ENCODE data around the gene RAB5IF. TPM values are rescaled to one million over a fixed set of nuclear protein-coding genes. Genes with fewer than 3 reads are reported as not detected.

The RAB5IF gene
- total and polyA plus RNA-seq, 9 donors = 29.6 to 61.0 (median 40.9) TPM

DNA sequence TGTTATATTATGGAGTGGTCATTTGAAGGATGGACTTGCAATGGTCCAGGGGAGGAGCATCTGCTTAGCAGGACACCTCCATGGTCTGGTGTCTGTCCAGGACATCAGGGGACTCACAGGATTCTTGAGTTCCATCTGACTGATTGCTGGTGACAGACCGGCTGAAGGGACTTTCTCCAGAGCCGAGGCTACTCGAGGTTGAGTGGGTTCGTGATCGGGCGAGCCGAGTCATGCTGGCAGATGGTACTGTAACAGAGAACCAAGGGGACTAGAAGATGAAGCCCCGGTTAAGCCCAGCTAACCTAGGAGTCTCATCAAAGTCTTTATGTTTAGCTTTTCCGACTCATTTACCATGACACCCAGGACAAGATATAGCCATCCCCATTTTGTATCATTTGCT, 47.9 kb downstream of the RAB5IF start:
- intact Hi-C loops (cut with DNase I) = no loop called here
- Histone ChIP-seq H3K4me1 (ENCODE audit: insufficient read depth) (no peaks in the 10 kb centered on the region), H3K27ac (no peak overlapping the region), H3K36me3 (no peaks in the 10 kb centered on the region), H3K4me3 (no peak overlapping the region), H3K27me3 (no peaks in the 10 kb centered on the region), H3K9me3 (no peaks in the 10 kb centered on the region)
- TF ChIP-seq EP300 (IDR thresholded peaks at IDR 0.05) (no peak), POLR2A (IDR thresholded peaks at IDR 0.05) (no peak)
- WGBS, 3 donors = 89 to 93% (median 90%) methylated on average over 9 of the region's 9 CpGs
- DNase-seq = no peak

DNA sequence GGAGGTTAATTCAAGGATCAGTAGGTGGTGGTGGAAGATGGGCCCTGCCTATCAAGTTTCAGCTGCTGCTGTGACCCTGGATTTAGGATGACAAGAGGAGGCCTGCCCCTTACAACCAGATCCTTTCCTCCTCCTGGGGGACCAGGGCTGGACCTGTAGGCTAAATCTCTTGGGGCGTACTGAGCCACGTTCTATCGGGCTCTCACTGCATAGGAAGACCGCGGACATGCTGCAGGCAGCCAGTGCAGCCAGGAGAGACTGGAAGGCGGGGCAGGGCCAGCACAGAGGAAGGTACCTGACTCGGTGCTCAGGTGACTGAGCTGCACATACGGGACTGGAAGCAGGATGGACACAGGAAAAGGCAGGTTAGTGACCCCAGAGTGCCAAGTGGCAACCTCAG, 48.9 kb downstream of the RAB5IF start:
- H3K4me3 ChIP-seq = no peak overlapping the region
- H3K27me3 ChIP-seq = no peaks in the 10 kb centered on the region
- H3K27ac ChIP-seq = no peak overlapping the region
- H3K4me1 ChIP-seq (ENCODE audit: insufficient read depth) = no peaks in the 10 kb centered on the region
- DNase-seq = no peak
- TF ChIP-seq EP300 (IDR thresholded peaks at IDR 0.05) (no peak), POLR2A (IDR thresholded peaks at IDR 0.05) (no peak)
- TF ChIP-seq, protein P1, sequence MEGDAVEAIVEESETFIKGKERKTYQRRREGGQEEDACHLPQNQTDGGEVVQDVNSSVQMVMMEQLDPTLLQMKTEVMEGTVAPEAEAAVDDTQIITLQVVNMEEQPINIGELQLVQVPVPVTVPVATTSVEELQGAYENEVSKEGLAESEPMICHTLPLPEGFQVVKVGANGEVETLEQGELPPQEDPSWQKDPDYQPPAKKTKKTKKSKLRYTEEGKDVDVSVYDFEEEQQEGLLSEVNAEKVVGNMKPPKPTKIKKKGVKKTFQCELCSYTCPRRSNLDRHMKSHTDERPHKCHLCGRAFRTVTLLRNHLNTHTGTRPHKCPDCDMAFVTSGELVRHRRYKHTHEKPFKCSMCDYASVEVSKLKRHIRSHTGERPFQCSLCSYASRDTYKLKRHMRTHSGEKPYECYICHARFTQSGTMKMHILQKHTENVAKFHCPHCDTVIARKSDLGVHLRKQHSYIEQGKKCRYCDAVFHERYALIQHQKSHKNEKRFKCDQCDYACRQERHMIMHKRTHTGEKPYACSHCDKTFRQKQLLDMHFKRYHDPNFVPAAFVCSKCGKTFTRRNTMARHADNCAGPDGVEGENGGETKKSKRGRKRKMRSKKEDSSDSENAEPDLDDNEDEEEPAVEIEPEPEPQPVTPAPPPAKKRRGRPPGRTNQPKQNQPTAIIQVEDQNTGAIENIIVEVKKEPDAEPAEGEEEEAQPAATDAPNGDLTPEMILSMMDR (IDR thresholded peaks at IDR 0.05) = no peak
- no peaks in the 10 kb centered on the region for H3K9me3 ChIP-seq
- intact Hi-C loops (cut with DNase I) = no loop called here
- no peaks in the 10 kb centered on the region for H3K36me3 ChIP-seq
- WGBS, 3 donors = 95 to 97% (median 95%) methylated on average over 8 of the region's 8 CpGs

DNA sequence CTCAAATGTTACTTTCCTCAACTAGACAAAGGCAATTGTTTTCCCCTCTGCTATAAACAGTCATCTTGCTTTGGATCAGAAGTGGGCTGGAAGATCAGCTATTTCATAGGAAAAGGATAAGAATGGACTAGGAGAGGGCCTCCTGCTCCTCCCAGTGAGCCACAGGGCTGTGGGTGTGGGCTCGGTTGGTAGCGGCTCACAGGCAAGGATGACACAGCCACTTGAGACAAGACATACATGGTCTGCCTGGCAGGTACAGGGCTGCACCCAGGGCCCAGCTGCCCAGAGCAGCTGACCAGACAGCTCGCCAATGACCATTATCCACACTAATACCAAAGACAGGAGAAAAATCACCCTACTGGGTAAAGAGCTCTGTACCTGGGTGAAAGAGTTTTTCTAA, 49.4 kb downstream of the RAB5IF start:
- intact Hi-C loops (cut with DNase I) = no loop called here

DNA sequence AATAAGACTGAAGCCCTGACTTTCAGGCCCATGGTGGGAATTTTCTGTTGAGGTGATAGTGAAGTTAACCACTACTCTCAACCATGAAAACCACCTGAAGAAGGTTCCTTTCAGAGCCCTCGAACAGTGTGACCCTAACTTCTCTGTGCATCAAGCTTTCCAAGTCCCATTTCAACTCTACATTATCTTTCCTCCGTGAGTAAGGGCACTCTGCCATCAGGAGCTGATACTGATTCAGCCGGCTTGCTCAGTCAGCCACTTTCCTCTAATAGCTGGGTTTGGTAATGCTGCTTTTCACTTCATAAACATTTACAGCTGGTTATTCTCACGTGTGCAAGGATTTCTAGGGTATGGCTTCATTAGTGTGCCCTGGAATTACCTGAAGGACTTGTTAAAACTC, 51.2 kb downstream of the RAB5IF start:
- TF ChIP-seq, protein P1 (IDR thresholded peaks at IDR 0.05) = no peak
- TF ChIP-seq EP300 (IDR thresholded peaks at IDR 0.05) (no peak), POLR2A (IDR thresholded peaks at IDR 0.05) (no peak)
- no peak overlapping the region for H3K27ac ChIP-seq
- WGBS, 3 donors = 35 to 54% (median 44%) methylated on average over 4 of the region's 4 CpGs

More for the DNA sequence above, 49.4 kb downstream of the RAB5IF start:
- DNase-seq = no peak
- TF ChIP-seq POLR2A (IDR thresholded peaks at IDR 0.05) = no peak
- TF ChIP-seq, protein P1 (IDR thresholded peaks at IDR 0.05) = no peak
- TF ChIP-seq EP300 (IDR thresholded peaks at IDR 0.05) = no peak
- H3K9me3 ChIP-seq = no peaks in the 10 kb centered on the region
- no peaks in the 10 kb centered on the region for H3K4me1 ChIP-seq (ENCODE audit: insufficient read depth)
- no peaks in the 10 kb centered on the region for H3K36me3 ChIP-seq
- H3K4me3 ChIP-seq = no peak overlapping the region
- no peaks in the 10 kb centered on the region for H3K27me3 ChIP-seq
- no peak overlapping the region for H3K27ac ChIP-seq
- WGBS, 3 donors = 92 to 98% (median 96%) methylated on average over 3 of the region's 3 CpGs

DNA sequence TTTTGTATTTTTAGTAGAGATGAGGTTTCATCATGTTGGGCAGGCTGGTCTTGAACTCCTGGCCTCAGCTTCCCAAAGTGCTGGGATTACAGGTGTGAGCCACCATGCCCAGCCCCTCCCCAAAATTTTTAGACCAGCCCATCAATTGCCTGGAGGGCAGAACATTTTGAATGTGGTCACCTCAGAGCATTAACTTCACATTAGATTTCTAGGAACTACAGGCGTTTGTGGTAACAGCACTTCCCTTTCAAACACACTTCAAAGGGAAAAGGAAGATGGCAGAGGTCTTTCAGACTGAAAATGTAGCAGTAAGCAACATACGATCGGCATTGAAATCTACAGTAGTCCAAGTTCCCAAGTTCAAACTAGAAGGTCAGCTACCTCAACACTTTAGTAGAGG, 52.7 kb downstream of the RAB5IF start:
- H3K9me3 ChIP-seq = no peaks in the 10 kb centered on the region
- no peaks in the 10 kb centered on the region for H3K27me3 ChIP-seq
- H3K27ac ChIP-seq = no peak overlapping the region
- no peaks in the 10 kb centered on the region for H3K36me3 ChIP-seq
- DNase-seq = no peak
- intact Hi-C loops (cut with DNase I) = no loop called here
- H3K4me3 ChIP-seq = no peak overlapping the region
- TF ChIP-seq, protein P1 (IDR thresholded peaks at IDR 0.05) = no peak
- TF ChIP-seq POLR2A (IDR thresholded peaks at IDR 0.05) (no peak), EP300 (IDR thresholded peaks at IDR 0.05) (no peak)
- WGBS, 3 donors = 87 to 89% (median 87%) methylated on average over 3 of the region's 3 CpGs
- H3K4me1 ChIP-seq (ENCODE audit: insufficient read depth) = no peaks in the 10 kb centered on the region

More for the DNA sequence above, 51.2 kb downstream of the RAB5IF start:
- intact Hi-C loops (cut with DNase I) = no loop called here
- no peak for DNase-seq
- Histone ChIP-seq H3K27me3 (no peaks in the 10 kb centered on the region), H3K4me3 (no peak overlapping the region), H3K4me1 (ENCODE audit: insufficient read depth) (no peaks in the 10 kb centered on the region), H3K9me3 (no peaks in the 10 kb centered on the region), H3K36me3 (no peaks in the 10 kb centered on the region)

Small RNA genes within 50 kb of the gene (small RNA-seq; reads per million reads assigned to genes)
- not detected for gene RF00017

Other genes starting within 250 kb of the RAB5IF start
- gene MYL9, start 64.3 kb upstream of the RAB5IF start, total RNA-seq = 1,000 to 10,000 TPM in 1 of 7 donors, 100 to 1,000 TPM in 5, 10 to 100 TPM in 1; 69.5 to 1,408 (median 681) TPM
- 100 to 1,000 TPM; 269 to 691 TPM for gene MYL9, start 64.3 kb upstream of the RAB5IF start, polyA plus RNA-seq
- 10 to 100 TPM; 19.2 to 39.2 (median 26.0) TPM for gene TGIF2, start 32.2 kb upstream of the RAB5IF start, total RNA-seq
- gene TGIF2, start 32.2 kb upstream of the RAB5IF start, polyA plus RNA-seq = 10 to 100 TPM; 12.6 to 21.6 TPM
- gene SLA2, start 40.4 kb downstream of the RAB5IF start, total RNA-seq = under 1 TPM in 6 of 7 donors, not detected in 1; 0.10 to 0.46 (median 0.29) TPM
- gene SLA2, start 40.4 kb downstream of the RAB5IF start, polyA plus RNA-seq = 1 to 10 TPM in 1 of 2 donors, under 1 TPM in 1; 0.24 to 1.1 TPM
- gene NDRG3, start 140.3 kb downstream of the RAB5IF start, total RNA-seq = 10 to 100 TPM; 16.7 to 30.1 (median 24.1) TPM
- gene NDRG3, start 140.3 kb downstream of the RAB5IF start, polyA plus RNA-seq = 10 to 100 TPM; 23.4 to 66.0 TPM
- gene DSN1, start 168.0 kb downstream of the RAB5IF start, total RNA-seq = 1 to 10 TPM; 3.3 to 7.0 (median 5.1) TPM
- gene DSN1, start 168.0 kb downstream of the RAB5IF start, polyA plus RNA-seq = 1 to 10 TPM; 6.2 to 6.4 TPM